Left lung (tissue), 14 donors: ENCODE data around the gene MGAT4A. TPM values are rescaled to one million over a fixed set of nuclear protein-coding genes. Genes with fewer than 3 reads are reported as not detected.

Experiments
- ATAC-seq: fragments of 200-7000 bp; cut with Tn5 transposase; one replicate; pipeline ENCODE4 v1.9.1; 2020; ENCODE audit warnings: moderate library complexity
- DNase-seq, 4 donors: peaks; one replicate each; pipeline ENCODE4 v3.0.0-alpha.2; 2013 to 2020
- H3K27ac ChIP-seq, 2 donors: fragments of 200-600 bp; sonication (generic) in 1 of 2; one replicate each; pipeline versions ENCODE4 v1.5.0 to v1.8.0; 2020 to 2021
- H3K27me3 ChIP-seq, 2 donors: fragments of 200-600 bp; sonication (generic) in 1 of 2; one replicate each; pipeline versions ENCODE4 v1.5.0 to v1.8.0; 2020 to 2021
- H3K36me3 ChIP-seq, 2 donors: fragments of 200-600 bp; sonication (generic) in 1 of 2; one replicate each; pipeline versions ENCODE4 v1.5.0 to v1.8.0; 2020 to 2021
- H3K4me1 ChIP-seq, 2 donors: fragments of 200-600 bp; one replicate each; pipeline ENCODE4 v1.8.0; 2021
- H3K4me3 ChIP-seq, 2 donors: fragments of 200-600 bp; sonication (generic) in 1 of 2; one replicate each; pipeline versions ENCODE4 v1.5.0 to v1.8.0; 2020 to 2021; ENCODE audit warnings: mild to moderate bottlenecking in 1 of 2
- H3K9me3 ChIP-seq, 2 donors: fragments of 200-600 bp; sonication (generic) in 1 of 2; one replicate each; pipeline versions ENCODE4 v1.5.0 to v1.8.0; 2020 to 2021
- intact Hi-C, 2 donors: fragments of 100-400 bp; cut with DNase I; formaldehyde crosslinking; loops; one replicate each; pipeline versions ENCODE4 v1.11.2 to v1.14.2; 2022
- long read RNA-seq, 12 donors: library from polyadenylated mRNA in 2 of 12; unstranded in 2 of 12; transcript quantifications; one replicate each; pipeline ENCODE4 v2.0.0 and lab custom pipeline, GENCODE V29; 2019 to 2026
- polyA plus RNA-seq, 6 donors: library from polyadenylated mRNA; unstranded; fragments of 120-200 nt; gene quantifications; one replicate each; pipeline ENCODE4 v1.2.1, GENCODE V29; 2013; ENCODE audit not compliant: insufficient read length in 6 of 6
- total RNA-seq, 2 donors: library from RNA; stranded (reverse); fragmentation: NEBNext Ultra II Directional; extraction: Animal tissue kit (Norgen Biotek cat#: 25700); gene quantifications; one replicate each; pipeline ENCODE4 v1.2.1, GENCODE V29; 2021
- TF ChIP-seq, protein P1 (sequence below), 2 donors: fragments of 200-600 bp; sonication (generic) in 1 of 2; IDR thresholded peaks; one replicate each; pipeline versions ENCODE4 v1.5.0 to v1.8.0; 2021; ENCODE audit warnings: antibody characterized with exemption in 2 of 2
- donor health status: DM: no; HTN: yes; CAD: no.
- donor health status: DM: no; HTN: no; CAD: no.

MGAT4A gene
- total RNA-seq = 10 to 100 TPM; 51.7 to 79.8 TPM
- polyA plus RNA-seq = 10 to 100 TPM; 15.4 to 20.2 (median 18.3) TPM
- long read RNA-seq, donor 1, full-length matches to known transcripts = 1 of 1 reads
- long read RNA-seq, donor 1, partial matches to known transcripts = 0 of 1 reads
- long read RNA-seq, donor 1, other reads (novel, unspliced or antisense) = 0 of 1 reads
- long read RNA-seq, donor 2 = 0 reads
- long read RNA-seq, donor 3, full-length matches to known transcripts = 1 of 1 reads
- long read RNA-seq, donor 3, partial matches to known transcripts = 0 of 1 reads
- long read RNA-seq, donor 3, other reads (novel, unspliced or antisense) = 0 of 1 reads
- long read RNA-seq, donor 4, full-length matches to known transcripts = 1 of 8 reads
- long read RNA-seq, donor 4, partial matches to known transcripts = 3 of 8 reads
- long read RNA-seq, donor 4, other reads (novel, unspliced or antisense) = 4 of 8 reads
- long read RNA-seq, donor 5, full-length matches to known transcripts = 3 of 3 reads
- long read RNA-seq, donor 5, partial matches to known transcripts = 0 of 3 reads
- long read RNA-seq, donor 5, other reads (novel, unspliced or antisense) = 0 of 3 reads
- long read RNA-seq, donor 6, full-length matches to known transcripts = 1 of 66 reads
- long read RNA-seq, donor 6, partial matches to known transcripts = 25 of 66 reads
- long read RNA-seq, donor 6, other reads (novel, unspliced or antisense) = 40 of 66 reads
- long read RNA-seq, donor 7 = 0 reads
- long read RNA-seq, donor 8, full-length matches to known transcripts = 1 of 1 reads
- long read RNA-seq, donor 8, partial matches to known transcripts = 0 of 1 reads
- long read RNA-seq, donor 8, other reads (novel, unspliced or antisense) = 0 of 1 reads
- long read RNA-seq, donor 9 = 0 reads
- long read RNA-seq, donor 10, partial matches to known transcripts = 2 of 3 reads
- long read RNA-seq, donor 10, other reads (novel, unspliced or antisense) = 1 of 3 reads
- long read RNA-seq, donor 11, full-length matches to known transcripts = 2 of 2 reads
- long read RNA-seq, donor 11, partial matches to known transcripts = 0 of 2 reads
- long read RNA-seq, donor 11, other reads (novel, unspliced or antisense) = 0 of 2 reads
- long read RNA-seq, donor 12, full-length matches to known transcripts = 1 of 1 reads
- long read RNA-seq, donor 12, partial matches to known transcripts = 0 of 1 reads
- long read RNA-seq, donor 12, other reads (novel, unspliced or antisense) = 0 of 1 reads

DNA sequence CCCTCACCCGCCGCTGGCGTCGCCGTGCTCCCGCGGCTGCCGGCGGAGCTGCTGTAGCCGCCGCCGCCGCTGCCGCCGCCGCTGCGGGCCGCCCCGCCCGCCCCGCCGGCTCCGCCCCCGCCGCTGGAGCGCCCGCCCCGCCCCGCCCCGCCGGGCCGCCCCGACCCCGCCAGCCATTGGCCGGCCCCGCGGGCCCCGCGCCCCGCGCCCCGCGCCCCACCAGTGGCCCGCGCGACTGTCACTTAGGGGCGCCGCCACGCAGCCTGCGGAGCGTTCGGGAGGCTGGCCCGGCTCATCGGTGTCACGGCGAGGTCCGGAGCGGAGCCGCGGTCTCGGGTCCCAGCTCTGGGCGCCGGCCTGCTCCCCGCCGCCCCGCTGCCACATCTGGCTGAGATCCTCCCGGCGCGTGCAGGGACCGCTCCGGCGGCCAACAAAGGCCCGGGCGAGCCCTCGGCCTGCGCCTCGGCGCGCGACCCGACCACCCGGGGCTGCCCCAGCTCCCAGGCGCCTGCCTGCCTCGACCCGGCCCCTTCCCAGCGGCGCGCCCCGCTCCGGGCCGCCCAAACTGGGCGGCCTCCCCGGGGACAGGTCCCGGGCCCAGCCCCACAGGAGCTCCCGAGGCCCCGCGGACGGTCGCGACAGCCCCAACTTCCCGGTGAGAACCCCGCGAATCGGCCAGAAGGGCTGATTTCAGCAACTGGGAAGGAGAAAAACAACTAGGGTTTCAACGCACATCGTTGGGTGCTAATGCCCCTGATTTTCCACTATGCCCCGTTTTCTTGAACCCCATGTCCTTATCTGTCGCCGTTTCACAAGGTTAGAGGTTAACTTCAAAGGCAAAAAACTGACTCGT, at the start of gene MGAT4A:
Gene MGAT4A, minus strand, starts transcription at position 92 of the 853 bp plus-strand sequence. CDS start 4,800 bp downstream, outside the sequence.
- Histone ChIP-seq H3K9me3 (no peaks in the 10 kb centered on the region), H3K36me3 (peaks cover 0 to under 1% of the 10 kb centered on the region in 2 donors), H3K4me1 (peaks cover 0 to 76% of the 10 kb centered on the region in 2 donors), H3K27me3 (no peaks in the 10 kb centered on the region), H3K27ac (peak within 1 kb of the TSS; percentile 92 to 95), H3K4me3 (peak within 1 kb of the TSS; percentile 75 to 76)
- TF ChIP-seq, protein P1, sequence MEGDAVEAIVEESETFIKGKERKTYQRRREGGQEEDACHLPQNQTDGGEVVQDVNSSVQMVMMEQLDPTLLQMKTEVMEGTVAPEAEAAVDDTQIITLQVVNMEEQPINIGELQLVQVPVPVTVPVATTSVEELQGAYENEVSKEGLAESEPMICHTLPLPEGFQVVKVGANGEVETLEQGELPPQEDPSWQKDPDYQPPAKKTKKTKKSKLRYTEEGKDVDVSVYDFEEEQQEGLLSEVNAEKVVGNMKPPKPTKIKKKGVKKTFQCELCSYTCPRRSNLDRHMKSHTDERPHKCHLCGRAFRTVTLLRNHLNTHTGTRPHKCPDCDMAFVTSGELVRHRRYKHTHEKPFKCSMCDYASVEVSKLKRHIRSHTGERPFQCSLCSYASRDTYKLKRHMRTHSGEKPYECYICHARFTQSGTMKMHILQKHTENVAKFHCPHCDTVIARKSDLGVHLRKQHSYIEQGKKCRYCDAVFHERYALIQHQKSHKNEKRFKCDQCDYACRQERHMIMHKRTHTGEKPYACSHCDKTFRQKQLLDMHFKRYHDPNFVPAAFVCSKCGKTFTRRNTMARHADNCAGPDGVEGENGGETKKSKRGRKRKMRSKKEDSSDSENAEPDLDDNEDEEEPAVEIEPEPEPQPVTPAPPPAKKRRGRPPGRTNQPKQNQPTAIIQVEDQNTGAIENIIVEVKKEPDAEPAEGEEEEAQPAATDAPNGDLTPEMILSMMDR (IDR thresholded peaks at IDR 0.05) = no peak
- intact Hi-C loops = no loop called here
- DNase-seq = peak; percentile 51 to 95 (median 72)
- ATAC-seq = peak; percentile 93

DNA sequence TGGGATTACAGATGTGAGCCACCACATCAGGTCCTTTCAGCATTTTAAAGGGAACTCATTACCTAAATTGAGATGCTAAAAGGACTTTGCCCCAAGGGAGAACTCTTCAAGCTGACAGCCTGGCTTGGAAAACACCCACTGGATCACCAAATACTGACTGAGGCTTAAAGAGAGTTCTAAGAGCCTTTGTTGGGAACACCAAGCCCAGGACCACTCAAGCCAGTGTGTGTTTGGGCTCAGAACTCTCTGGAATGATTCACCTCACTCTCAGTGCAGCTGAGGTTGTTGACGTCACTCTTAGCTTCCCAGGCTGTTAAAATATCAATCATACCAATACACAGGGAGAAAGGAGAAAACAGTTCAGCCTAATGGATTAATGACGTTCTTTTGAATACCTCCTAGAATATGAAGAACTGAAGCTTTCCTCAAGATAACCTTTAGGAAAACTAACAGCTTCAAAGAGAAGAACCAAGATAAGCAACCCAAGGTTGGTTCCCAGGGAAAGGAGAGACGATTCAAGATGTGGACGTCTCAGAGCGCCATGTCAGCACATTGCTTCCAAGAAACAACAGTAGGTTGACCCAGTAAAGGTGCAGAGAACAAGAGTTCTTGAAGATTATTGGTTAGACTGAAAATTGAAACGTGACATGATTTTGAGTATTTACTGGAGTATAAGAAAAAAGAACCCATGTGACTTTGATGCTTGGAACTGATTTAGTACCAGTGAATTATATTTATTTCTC, 48.0 kb upstream of the MGAT4A start:
- H3K9me3 ChIP-seq = peaks cover 0 to 18% of the 10 kb centered on the region in 2 donors
- DNase-seq = no peak
- TF ChIP-seq, protein P1 (IDR thresholded peaks at IDR 0.05) = no peak
- no peak overlapping the region for H3K4me3 ChIP-seq
- intact Hi-C loops = no loop called here
- no peaks in the 10 kb centered on the region for H3K27me3 ChIP-seq
- H3K27ac ChIP-seq = no peak overlapping the region
- ATAC-seq = no peak
- no peaks in the 10 kb centered on the region for H3K36me3 ChIP-seq
- no peaks in the 10 kb centered on the region for H3K4me1 ChIP-seq

DNA sequence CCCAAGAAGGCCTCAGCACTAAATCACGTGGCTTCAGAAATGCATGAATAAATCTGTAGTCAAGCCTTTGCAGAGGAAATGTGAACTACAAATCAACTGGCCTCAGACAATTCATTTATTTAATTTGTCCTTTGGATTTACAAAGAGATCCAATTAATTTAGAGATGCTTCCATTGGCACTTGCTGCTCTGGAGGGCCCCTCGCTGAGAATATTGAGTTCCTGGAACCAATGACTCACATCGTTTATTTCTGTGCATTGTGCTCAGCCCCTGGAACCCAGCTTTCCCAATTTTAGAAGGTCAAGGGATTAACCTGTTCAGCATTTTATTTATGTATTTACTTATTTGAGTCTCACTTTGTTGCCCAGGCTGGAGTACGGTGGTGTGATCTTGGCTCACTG, 47.2 kb upstream of the MGAT4A start:
- peaks cover 0 to 18% of the 10 kb centered on the region in 2 donors for H3K9me3 ChIP-seq
- DNase-seq (no peak), ATAC-seq (no peak)
- no peak overlapping the region for H3K4me3 ChIP-seq
- intact Hi-C loops = no loop called here
- no peaks in the 10 kb centered on the region for H3K27me3 ChIP-seq
- H3K4me1 ChIP-seq = no peaks in the 10 kb centered on the region
- no peaks in the 10 kb centered on the region for H3K36me3 ChIP-seq
- no peak overlapping the region for H3K27ac ChIP-seq
- TF ChIP-seq, protein P1 (IDR thresholded peaks at IDR 0.05) = no peak

DNA sequence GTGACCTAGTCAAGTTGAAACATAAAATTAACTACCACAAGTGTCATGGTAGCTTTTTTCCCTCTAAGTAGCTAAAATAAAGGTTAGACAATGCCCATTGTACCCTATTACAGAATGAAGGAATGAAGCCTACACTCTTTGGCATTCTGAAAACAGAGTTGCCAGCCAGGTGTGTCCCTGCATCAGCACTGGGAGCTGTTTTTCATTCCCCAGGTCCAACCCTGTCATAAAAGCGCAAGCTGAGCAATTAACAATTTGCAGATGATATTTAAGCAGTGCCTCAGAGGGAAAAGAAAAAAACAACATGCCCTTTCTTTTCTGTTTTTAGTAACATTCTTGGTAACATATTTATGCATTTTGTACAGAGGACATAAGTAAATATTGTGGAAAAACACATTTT, 46.8 kb upstream of the MGAT4A start:
- H3K9me3 ChIP-seq = peaks cover 0 to 16% of the 10 kb centered on the region in 2 donors

More for the DNA sequence above, 46.8 kb upstream of the MGAT4A start:
- ATAC-seq (no peak), DNase-seq (no peak)
- no peak overlapping the region for H3K4me3 ChIP-seq
- H3K4me1 ChIP-seq = peaks cover 0 to 4% of the 10 kb centered on the region in 2 donors
- H3K27me3 ChIP-seq = no peaks in the 10 kb centered on the region
- TF ChIP-seq, protein P1 (IDR thresholded peaks at IDR 0.05) = no peak
- H3K27ac ChIP-seq = no peak overlapping the region
- intact Hi-C loops = no loop called here
- H3K36me3 ChIP-seq = no peaks in the 10 kb centered on the region
